HEK293T (cell line): ENCODE measurements around the gene SLC17A9.

Experiments used
- ELF4 ChIP-seq: fragments of 450-650 bp; IDR thresholded peaks from 2 replicates; pipeline ENCODE4 v1.6.1; 2017; ENCODE audit warnings: antibody characterized with exemption
- FOXM1 ChIP-seq: fragments of 450-650 bp; IDR thresholded peaks from 2 replicates; pipeline ENCODE4 v1.6.1; 2017; ENCODE audit warnings: mild to moderate bottlenecking, borderline replicate concordance
- NFRKB ChIP-seq: fragments of 450-650 bp; IDR thresholded peaks from 2 replicates; pipeline ENCODE4 v1.6.1; 2016; ENCODE audit warnings: mild to moderate bottlenecking, moderate library complexity
- SP1 ChIP-seq: fragments of 450-650 bp; IDR thresholded peaks from 2 replicates; pipeline ENCODE4 v1.6.1; 2017
- SUZ12 ChIP-seq: fragments of 450-650 bp; IDR thresholded peaks from 2 replicates; pipeline ENCODE4 v1.6.1; 2016; ENCODE audit warnings: mild to moderate bottlenecking
- TF ChIP-seq, protein P1 (sequence below): fragments of 450-650 bp; IDR thresholded peaks from 2 replicates; pipeline ENCODE4 v1.6.1; 2016

- no peak for TF ChIP-seq SP1
- TF ChIP-seq NFRKB, result no peak
- no peak for TF ChIP-seq ELF4
- TF ChIP-seq, protein P1, sequence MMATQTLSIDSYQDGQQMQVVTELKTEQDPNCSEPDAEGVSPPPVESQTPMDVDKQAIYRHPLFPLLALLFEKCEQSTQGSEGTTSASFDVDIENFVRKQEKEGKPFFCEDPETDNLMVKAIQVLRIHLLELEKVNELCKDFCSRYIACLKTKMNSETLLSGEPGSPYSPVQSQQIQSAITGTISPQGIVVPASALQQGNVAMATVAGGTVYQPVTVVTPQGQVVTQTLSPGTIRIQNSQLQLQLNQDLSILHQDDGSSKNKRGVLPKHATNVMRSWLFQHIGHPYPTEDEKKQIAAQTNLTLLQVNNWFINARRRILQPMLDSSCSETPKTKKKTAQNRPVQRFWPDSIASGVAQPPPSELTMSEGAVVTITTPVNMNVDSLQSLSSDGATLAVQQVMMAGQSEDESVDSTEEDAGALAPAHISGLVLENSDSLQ, result no peak
- TF ChIP-seq FOXM1, result no peak
- TF ChIP-seq SUZ12, result no peak
Measured at GRCh38 chr20:62963614-62964397, 11.3 kb downstream of the SLC17A9 start.
